ENCODE measurements around the gene SVIL.

SVIL gene, protein sequence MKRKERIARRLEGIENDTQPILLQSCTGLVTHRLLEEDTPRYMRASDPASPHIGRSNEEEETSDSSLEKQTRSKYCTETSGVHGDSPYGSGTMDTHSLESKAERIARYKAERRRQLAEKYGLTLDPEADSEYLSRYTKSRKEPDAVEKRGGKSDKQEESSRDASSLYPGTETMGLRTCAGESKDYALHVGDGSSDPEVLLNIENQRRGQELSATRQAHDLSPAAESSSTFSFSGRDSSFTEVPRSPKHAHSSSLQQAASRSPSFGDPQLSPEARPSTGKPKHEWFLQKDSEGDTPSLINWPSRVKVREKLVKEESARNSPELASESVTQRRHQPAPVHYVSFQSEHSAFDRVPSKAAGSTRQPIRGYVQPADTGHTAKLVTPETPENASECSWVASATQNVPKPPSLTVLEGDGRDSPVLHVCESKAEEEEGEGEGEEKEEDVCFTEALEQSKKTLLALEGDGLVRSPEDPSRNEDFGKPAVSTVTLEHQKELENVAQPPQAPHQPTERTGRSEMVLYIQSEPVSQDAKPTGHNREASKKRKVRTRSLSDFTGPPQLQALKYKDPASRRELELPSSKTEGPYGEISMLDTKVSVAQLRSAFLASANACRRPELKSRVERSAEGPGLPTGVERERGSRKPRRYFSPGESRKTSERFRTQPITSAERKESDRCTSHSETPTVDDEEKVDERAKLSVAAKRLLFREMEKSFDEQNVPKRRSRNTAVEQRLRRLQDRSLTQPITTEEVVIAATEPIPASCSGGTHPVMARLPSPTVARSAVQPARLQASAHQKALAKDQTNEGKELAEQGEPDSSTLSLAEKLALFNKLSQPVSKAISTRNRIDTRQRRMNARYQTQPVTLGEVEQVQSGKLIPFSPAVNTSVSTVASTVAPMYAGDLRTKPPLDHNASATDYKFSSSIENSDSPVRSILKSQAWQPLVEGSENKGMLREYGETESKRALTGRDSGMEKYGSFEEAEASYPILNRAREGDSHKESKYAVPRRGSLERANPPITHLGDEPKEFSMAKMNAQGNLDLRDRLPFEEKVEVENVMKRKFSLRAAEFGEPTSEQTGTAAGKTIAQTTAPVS (N-terminal part only)

GRCh38 chr10:29634764-29635625, at the start of gene SVIL:
Gene SVIL, minus strand, starts transcription at chr10:29634971. Its CDS starts 79,913 bp downstream, at chr10:29555058.
- no peak for DNase-seq

DNA sequence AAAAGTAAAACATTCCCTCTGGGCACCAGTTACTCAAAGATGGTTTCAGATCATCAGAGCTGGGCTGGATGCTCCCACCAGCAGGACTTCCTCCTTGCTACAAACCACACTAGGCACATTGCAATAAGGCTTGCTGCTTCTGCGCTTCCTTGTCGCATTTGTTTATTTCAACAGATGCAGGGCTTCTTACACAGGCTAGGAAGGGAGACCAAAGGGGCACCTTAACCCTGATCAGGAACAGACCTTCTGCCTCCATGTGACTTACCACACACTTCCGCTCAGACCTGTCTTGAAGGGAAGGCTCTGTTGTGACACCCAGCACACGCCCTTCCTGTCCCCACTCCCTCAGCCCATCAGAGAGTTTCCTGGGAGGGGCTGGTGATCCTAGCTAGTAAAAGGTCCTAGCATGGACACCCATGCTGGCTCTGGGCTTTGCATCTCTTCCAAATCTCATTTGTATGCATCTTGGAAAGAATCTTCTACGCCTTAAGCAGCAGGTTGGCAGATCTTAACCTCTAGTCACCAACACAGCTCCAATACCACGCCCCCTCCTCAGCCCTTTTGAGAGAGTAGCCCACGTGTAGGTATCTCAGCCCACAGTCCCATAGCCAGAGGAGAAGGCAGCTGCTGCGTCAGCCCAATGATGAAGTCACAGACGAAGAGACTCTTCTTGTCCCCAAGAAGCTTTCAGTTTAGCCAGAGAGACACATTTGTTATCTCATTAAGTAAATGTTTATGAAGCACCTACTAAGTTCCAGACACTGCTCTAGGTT, 47.1 kb upstream of the SVIL start:
- no peak for DNase-seq

DNA sequence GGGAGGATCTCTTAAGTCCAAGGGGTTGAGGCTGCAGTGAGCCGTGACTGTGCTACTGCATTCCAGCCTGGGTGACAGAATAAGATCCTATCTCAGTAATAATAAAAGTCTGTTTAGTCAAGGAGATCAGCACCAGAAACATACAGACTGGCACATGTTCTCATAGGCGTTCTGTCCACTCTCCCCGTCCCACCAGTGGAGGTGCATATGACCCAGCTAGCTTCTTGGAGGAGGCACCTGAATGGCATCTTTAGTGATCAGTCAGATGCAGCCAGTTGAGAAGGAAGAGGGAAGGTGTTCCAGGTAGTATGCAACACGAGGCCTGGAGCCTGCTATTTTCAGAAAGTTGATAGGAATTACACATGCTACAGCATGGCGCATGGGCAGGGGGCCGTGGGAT, 45.3 kb upstream of the SVIL start:
- no peak for DNase-seq

DNA sequence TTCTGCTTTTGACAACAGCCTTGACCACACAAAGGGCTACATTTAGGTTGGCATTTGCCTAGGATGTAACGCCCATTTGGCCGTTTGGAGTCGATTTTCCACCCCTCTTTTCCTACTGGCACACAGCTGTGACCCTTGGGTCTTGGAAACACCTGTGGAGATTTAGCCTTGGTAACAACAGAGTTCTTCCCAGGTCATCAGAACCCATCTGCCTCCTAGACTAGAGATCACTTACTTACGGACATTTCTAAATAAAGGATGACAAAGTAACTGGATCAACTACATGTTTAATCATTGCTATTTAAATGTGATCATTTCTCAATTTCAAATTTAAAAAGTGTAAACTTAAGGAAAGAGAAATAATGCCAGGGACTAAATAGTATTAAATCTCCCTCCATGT, 42.0 kb upstream of the SVIL start:
- DNase-seq = no peak

DNA sequence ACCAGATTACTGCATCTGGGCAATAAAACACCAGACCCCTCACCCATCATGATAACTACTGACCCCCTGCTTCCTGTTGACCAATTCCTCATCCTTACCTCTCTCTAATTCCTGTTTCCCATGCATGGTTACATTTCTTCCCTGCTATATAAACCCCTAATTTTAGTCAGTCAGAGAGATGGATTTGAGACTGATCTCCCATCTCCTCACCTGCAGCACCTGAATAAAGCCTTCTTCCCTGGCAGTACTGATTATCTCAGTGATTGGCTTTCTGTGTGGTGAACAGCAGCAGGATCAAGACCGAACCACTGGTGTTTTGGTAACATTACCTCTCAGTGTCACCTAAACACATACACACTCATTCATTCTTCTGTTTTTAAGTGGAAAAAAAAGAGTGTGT, 41.2 kb upstream of the SVIL start:
- no peak for DNase-seq

- DNase-seq = no peak
Observed at GRCh38 chr10:29671968-29672367, 37.2 kb upstream of the SVIL start.

DNA sequence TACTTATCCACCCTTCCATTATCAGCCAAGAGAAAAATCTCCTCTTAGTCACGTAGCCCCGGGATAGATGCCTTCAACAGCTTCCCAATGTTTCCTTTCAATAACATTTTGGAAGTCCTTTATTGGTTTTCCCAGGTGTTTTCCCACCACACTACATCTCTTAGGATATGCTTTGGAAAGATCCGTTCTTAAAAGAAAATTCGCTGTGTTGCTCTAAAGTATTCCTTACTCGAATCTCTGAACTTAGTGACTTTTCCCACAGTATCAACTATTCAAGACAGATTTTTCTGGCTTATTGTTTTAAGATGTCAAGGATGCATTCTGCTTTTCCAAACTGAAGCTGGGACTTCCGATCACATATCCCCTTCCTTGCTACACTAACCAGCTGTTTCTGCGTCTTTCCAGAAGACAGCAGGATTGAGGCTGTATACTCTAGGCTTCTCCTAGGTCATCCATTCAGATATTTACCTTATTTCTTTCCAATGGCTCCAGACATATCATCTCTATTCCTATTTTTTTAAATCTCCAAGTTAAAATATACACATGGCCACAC, 36.5 kb upstream of the SVIL start:
- no peak for DNase-seq

- no peak for DNase-seq
Observed at GRCh38 chr10:29670761-29671160, 36.0 kb upstream of the SVIL start.

DNA sequence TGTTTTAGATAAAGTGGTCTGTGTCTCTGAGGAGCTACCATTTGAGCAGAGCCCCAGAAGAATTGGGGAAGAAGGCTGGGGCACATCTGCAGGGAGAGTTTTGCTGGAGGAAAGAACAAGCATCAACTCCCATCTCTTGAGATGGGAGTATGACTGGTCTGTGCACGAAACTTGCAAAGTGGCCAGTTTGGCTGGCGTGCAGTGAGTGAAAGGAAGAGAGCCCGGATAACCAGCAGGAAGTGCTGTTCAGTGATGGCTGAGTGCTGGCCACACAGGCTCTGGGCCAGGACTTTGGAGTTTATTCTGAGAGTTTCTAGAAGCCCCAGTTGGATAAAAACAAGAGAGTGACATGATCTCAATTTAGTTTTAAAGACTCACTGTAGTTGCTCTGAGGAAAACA, 34.4 kb upstream of the SVIL start:
- DNase-seq = no peak

DNA sequence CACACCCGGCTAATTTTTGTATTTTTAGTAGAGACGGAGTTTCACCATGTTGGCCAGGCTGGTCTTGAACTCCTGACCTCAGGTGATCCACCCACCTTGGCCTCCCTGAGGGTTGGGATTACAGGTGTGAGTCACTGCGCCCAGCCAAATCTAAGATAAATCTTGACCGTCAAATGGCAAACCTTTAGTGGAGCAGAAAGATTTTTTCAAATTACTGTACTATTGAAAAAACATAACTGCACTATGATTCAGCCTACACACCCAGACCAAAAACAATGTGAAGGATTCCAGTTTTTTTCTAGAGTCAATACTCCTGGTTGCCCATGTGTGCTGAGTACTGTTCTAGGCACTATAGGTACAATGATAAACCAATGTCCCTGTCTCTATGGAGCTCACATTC, 33.9 kb upstream of the SVIL start:
- no peak for DNase-seq

- no peak for DNase-seq
Observed at GRCh38 chr10:29667191-29667590, 32.4 kb upstream of the SVIL start.

DNA sequence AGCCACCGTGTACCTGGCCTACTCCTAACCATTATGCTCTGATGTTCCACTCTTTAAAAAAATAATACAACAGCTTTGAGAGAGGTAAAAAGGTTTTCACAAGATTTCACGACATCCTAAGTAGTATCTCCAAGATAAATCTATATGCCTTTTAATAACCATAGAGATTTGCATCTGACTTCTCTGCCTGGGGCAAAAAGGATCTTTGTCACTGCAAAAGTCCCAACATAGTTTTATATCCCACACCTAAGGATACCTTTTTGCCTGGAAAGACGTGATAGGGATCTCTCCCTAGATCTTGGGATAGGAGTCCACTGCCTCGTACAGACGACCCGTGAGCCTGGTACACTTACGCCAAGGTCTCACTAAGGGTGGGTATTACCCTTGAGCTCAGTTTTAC, 31.4 kb upstream of the SVIL start:
- DNase-seq = no peak

DNA sequence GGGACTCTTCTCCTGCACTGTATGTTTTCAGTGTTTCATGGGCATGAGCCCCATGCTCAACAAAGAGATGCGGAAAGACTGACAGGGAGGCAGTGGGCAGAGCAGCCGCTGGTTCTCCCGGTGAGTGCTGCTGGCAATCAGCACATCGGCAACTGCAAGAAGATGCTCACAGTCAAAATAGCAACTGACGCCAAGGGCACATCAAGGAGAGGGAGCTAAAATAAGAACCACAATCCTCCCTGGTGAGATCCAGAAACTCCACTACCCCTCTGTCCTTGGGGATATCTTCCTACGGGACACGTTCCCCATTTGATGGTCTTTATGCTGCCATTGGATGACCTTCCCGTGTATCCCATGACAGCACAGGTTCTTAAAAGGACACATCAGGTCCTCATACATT, 28.9 kb upstream of the SVIL start:
- DNase-seq = no peak

DNA sequence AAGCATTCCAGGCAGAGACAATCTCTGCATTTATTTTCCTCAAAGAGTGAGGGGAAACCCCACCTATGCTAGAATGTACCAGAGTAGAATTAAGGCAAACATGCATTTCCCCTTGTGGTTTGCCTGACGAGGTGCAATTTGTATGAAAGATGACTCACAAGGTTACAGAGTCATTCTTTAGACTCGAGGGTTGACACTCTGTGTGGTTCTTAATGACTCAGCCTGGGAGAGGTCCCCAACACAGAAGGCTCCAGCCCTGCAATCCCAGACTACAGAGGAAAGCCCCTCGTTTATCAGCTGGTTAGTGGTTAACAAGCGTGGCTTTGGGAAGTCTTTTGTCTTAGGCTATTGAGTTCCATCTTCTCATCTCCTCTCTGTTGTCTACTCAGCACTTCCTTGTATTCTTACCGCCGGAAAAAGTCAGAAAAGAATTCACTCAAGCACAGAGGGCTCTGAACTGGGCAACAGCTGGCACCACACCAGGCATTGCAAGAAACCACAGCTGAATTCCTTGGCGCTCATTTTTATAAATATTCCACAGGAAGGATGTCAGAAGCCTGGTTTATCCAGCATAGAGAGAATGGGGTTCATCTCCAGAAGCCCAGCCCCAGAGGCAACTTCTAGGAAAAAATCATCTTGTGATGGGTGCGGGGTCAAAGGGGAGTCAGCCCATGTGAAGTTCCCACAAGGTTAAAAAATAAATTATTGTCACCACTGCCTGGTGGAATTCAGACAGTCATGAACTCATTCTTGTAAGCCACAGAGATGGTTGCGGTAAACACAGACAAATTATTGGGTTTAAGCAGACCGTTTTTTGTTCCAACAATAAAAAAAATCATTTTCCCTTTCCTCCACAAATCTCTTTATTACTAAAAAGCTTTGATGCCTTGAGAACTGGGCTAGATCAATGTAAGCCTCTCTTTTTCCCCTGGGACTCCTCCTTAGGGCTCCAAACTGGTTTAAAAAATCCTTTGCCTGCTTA, 24.5 kb upstream of the SVIL start:
- peak; percentile 60 for DNase-seq

DNA sequence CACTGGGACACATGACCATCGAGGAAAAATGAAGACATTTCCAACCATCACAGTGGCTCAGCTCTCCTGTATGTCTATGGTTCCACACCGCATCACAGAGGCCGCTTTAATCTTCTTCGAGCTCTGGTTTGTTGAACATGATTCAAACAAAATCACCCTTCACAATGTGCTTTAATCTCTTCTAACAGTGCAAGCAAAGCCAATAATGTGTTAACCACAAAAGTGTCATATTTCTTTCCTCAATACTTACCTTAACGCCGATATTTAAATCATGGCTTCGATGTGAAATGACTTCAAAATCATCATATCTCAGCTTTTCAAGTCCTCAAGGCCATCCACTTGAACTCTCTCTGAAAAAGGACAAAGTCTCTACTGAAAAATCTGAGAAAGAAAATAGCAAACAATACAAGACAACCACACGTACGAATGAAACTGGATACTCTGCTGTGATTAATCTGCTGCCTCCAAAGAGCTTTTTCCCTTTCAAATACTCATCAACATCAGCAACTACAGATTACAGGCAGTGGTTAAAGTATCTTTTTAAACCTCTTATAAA, 23.0 kb upstream of the SVIL start:
- no peak for DNase-seq

DNA sequence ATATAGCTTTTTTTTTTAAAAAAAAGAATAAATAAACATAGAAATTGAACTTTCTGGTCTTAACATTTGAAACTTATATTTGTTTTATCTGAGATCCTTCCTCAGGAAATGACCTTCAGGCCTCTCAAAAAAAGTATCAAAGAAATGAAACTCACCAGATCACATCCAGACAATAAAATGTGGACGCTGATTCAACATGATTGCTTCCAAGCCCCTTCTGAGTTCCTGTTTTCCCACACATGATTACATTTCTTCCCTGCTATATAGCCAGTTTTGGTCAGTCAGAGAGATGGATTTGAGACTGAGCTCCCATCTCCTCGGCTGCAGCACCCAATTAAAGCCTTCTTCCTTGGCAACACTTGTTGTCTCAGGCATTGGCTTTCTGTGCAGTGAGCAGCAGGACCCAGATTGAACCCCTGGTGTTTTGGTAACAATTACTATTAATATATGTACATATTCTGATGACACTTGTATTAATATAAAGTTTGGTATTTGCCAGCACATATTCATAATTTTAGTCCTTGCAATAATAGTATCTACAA, 21.8 kb upstream of the SVIL start:
- DNase-seq = peak; percentile 13

DNA sequence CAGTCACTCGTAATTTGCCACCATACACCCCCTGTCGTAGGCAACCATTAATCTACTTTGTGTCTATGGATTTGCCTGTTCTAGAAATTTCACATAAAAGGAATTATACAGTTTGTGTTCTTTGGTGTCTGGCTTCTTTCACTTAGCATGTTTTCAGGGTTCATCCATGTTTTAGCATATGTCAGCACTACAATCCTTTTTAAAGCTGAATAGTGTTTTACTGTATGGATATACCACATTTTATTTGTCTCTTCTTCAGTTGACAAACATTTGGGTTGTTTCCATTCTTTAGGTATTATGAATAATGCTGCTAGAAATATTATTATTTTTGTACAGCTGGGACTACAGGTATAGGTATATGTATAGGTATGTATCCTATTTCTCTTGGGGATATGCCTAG, 17.4 kb upstream of the SVIL start:
- DNase-seq = no peak

GRCh38 chr10:29651767-29652166, 17.0 kb upstream of the SVIL start:
- no peak for DNase-seq

- DNase-seq = no peak
Observed at GRCh38 chr10:29650552-29650944, 15.8 kb upstream of the SVIL start.

Measured in right forelimb (tissue), 1 donor.